CD4-positive, CD25-positive, alpha-beta regulatory T cell (primary cell): ENCODE measurements around the gene FNBP1L. TPM values are rescaled to one million over a fixed set of nuclear protein-coding genes. Genes with fewer than 3 reads are reported as not detected.
"Not testable (repeated sequence)": the region's sequence is repeated elsewhere in the genome, so short reads cannot be mapped to it uniquely, and the experiment has no call there.

Experiments used
- ATAC-seq, 2 donors: fragments of 150-1000 bp; cut with Tn5 transposase; one replicate each; pipeline ENCODE4 v1.10.0; 2021; ENCODE audit warnings: low read depth in 2 of 2, moderate number of reproducible peaks in 2 of 2, moderate library complexity in 1 of 2
- DNase-seq, 3 donors: peaks; one replicate each; pipeline versions ENCODE4 v3.0.0 to v3.0.0-alpha.2; 2012 to 2022; ENCODE audit warnings: mixed read lengths in 1 of 3
- H3K27ac ChIP-seq: one replicate; pipeline ENCODE4 v1.7.0; 2013; ENCODE audit warnings: mild to moderate bottlenecking, low read length; ENCODE audit not compliant: insufficient read depth, poor library complexity, severe bottlenecking
- H3K27me3 ChIP-seq: one replicate; pipeline ENCODE4 v1.7.0; 2013; ENCODE audit warnings: low read length; ENCODE audit not compliant: control insufficient read depth, insufficient read depth
- H3K36me3 ChIP-seq: one replicate; pipeline ENCODE4 v1.7.0; 2013; ENCODE audit warnings: mild to moderate bottlenecking, low read length, moderate library complexity; ENCODE audit not compliant: control insufficient read depth, insufficient read depth
- H3K4me1 ChIP-seq: 2 replicates; pipeline ENCODE4 v1.7.0; 2013; ENCODE audit warnings: mild to moderate bottlenecking, low read length; ENCODE audit not compliant: insufficient read depth, control insufficient read depth, poor library complexity, severe bottlenecking
- H3K4me3 ChIP-seq: one replicate; pipeline ENCODE4 v1.7.0; 2013; ENCODE audit warnings: low read depth, mild to moderate bottlenecking, low read length, moderate library complexity
- H3K9me3 ChIP-seq, 2 experiments: 1 replicate in 1 of 2; 2 replicates in 1 of 2; pipeline ENCODE4 v1.7.0; 2013; ENCODE audit warnings: low read length in 2 of 2, mild to moderate bottlenecking in 1 of 2, moderate library complexity in 1 of 2; ENCODE audit not compliant: control insufficient read depth in 2 of 2
- H3K27ac Mint-ChIP-seq, 3 donors: one replicate each; pipeline ENCODE4 v1.8.0; 2020 to 2022; ENCODE audit warnings: mild to moderate bottlenecking in 3 of 3, mixed read lengths in 3 of 3, moderate library complexity in 2 of 3
- H3K27me3 Mint-ChIP-seq: one replicate; pipeline ENCODE4 v1.8.0; 2022; ENCODE audit warnings: mild to moderate bottlenecking, mixed read lengths
- H3K36me3 Mint-ChIP-seq: one replicate; pipeline ENCODE4 v1.8.0; 2020; ENCODE audit warnings: mixed read lengths
- H3K4me1 Mint-ChIP-seq, 4 donors: one replicate each; pipeline ENCODE4 v1.8.0; 2020 to 2022; ENCODE audit warnings: mixed read lengths in 4 of 4, mild to moderate bottlenecking in 1 of 4
- H3K4me3 Mint-ChIP-seq, 4 donors: one replicate each; pipeline ENCODE4 v1.8.0; 2020 to 2022; ENCODE audit warnings: mild to moderate bottlenecking in 4 of 4, mixed read lengths in 4 of 4, moderate library complexity in 3 of 4
- H3K9me3 Mint-ChIP-seq, 7 donors: one replicate each; pipeline ENCODE4 v1.8.0; 2020 to 2022; ENCODE audit warnings: mixed read lengths in 7 of 7, mild to moderate bottlenecking in 3 of 7, moderate library complexity in 2 of 7
- polyA plus RNA-seq, 4 donors: library from polyadenylated mRNA; unstranded; fragments of 300-500 nt; fragmentation: Illumina TruSeq; gene quantifications; one replicate each; pipeline ENCODE4 v1.2.3, GENCODE V29; 2021
- total RNA-seq: library from RNA; stranded (reverse); gene quantifications from one replicate; pipeline ENCODE4 v1.2.3, GENCODE V29; 2022

Gene FNBP1L
- total and polyA plus RNA-seq, 5 donors from 2014 or later: 0.10 to 2.4 (median 0.34) TPM; not detected in 1

DNA sequence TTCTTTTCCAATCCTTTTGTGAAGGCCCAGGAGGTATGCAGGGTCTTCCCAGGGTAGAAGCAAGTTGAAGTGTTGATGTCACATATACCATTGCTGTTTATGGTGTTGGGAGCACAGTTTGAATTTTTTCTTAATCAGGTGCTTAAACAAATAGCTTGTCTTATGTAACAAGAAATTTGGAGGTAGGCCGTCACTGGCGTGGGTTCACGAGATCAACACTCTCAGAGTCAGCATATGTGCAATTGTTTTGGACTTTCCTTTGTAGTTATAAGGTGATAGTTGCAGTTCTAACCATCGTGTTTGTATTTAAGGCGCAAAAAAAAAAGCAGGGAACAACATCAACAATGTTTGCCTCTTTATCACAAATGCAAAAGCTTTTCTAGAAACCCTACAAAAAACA, 13.3 kb downstream of the FNBP1L start:
- no peak for ATAC-seq
- Histone ChIP-seq H3K27me3 (peaks cover 2% of the 10 kb centered on the region), H3K36me3 (no peaks in the 10 kb centered on the region), H3K9me3 (no peaks in the 10 kb centered on the region), H3K4me3 (no peak overlapping the region), H3K27ac (no peak overlapping the region), H3K4me1 (no peaks in the 10 kb centered on the region)
- H3K9me3 Mint-ChIP-seq: peaks cover 0 to 7% (median 0%) of the 10 kb centered on the region in 7 donors
- no peak overlapping the region for H3K4me3 Mint-ChIP-seq
- no peaks in the 10 kb centered on the region for H3K27me3 Mint-ChIP-seq
- H3K36me3 Mint-ChIP-seq: no peaks in the 10 kb centered on the region
- H3K4me1 Mint-ChIP-seq: no peaks in the 10 kb centered on the region
- DNase-seq: no peak
- H3K27ac Mint-ChIP-seq: no peak overlapping the region

GRCh38 chr1:93463960-93464359, 16.0 kb downstream of the FNBP1L start:
- no peaks in the 10 kb centered on the region for H3K4me1 ChIP-seq
- H3K9me3 Mint-ChIP-seq: peaks cover 0 to 18% (median 7%) of the 10 kb centered on the region in 7 donors
- no peaks in the 10 kb centered on the region for H3K36me3 ChIP-seq
- no peak overlapping the region for H3K27ac ChIP-seq
- no peak for DNase-seq
- H3K9me3 ChIP-seq: no peaks in the 10 kb centered on the region
- H3K4me3 Mint-ChIP-seq: no peak overlapping the region
- no peaks in the 10 kb centered on the region for H3K36me3 Mint-ChIP-seq
- H3K4me3 ChIP-seq: no peak overlapping the region
- no peaks in the 10 kb centered on the region for H3K27me3 Mint-ChIP-seq
- no peak overlapping the region for H3K27ac Mint-ChIP-seq
- no peaks in the 10 kb centered on the region for H3K4me1 Mint-ChIP-seq
- peaks cover 2% of the 10 kb centered on the region for H3K27me3 ChIP-seq
- ATAC-seq: no peak

- peaks cover 0 to 18% (median 7%) of the 10 kb centered on the region in 7 donors for H3K9me3 Mint-ChIP-seq
- not testable (repeated sequence) for H3K4me3 Mint-ChIP-seq, ATAC-seq, H3K27me3 ChIP-seq, H3K9me3 ChIP-seq, H3K36me3 ChIP-seq, H3K4me3 ChIP-seq, H3K27me3 Mint-ChIP-seq, H3K36me3 Mint-ChIP-seq, H3K4me1 Mint-ChIP-seq, DNase-seq, H3K27ac Mint-ChIP-seq, H3K4me1 ChIP-seq, H3K27ac ChIP-seq
These were observed 17.6 kb downstream of the FNBP1L start for GRCh38 chr1:93465371-93466082.

DNA sequence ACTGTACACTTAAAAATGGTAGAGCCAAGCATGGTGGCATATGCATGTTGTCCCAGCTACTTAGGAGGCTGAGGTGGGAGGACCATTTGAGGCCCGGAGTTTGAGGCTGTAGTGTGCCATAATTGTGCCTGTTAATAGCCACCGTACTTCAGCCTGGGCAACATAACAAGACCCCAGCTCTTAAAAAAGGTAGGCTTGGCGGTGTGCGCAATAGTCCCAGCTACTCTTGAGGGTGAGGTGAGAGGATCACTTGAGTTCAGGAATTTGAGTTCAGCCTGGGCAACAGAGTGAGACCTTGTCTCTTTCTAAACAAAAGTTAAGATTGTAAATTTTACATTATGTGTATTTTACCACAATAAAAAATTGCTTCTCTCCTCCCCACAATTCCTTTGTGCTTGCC, 19.7 kb downstream of the FNBP1L start:
- ATAC-seq: no peak
- Mint-ChIP-seq H3K4me3 (no peak overlapping the region), H3K27ac (no peak overlapping the region), H3K36me3 (no peaks in the 10 kb centered on the region), H3K4me1 (no peaks in the 10 kb centered on the region), H3K27me3 (peaks cover 9% of the 10 kb centered on the region), H3K9me3 (peaks cover 0 to 18% (median 7%) of the 10 kb centered on the region in 7 donors)
- H3K4me3 ChIP-seq: no peak overlapping the region
- H3K27me3 ChIP-seq: peaks cover 2% of the 10 kb centered on the region
- H3K9me3 ChIP-seq: no peaks in the 10 kb centered on the region
- no peak overlapping the region for H3K27ac ChIP-seq
- no peak for DNase-seq
- no peaks in the 10 kb centered on the region for H3K4me1 ChIP-seq
- no peaks in the 10 kb centered on the region for H3K36me3 ChIP-seq

DNA sequence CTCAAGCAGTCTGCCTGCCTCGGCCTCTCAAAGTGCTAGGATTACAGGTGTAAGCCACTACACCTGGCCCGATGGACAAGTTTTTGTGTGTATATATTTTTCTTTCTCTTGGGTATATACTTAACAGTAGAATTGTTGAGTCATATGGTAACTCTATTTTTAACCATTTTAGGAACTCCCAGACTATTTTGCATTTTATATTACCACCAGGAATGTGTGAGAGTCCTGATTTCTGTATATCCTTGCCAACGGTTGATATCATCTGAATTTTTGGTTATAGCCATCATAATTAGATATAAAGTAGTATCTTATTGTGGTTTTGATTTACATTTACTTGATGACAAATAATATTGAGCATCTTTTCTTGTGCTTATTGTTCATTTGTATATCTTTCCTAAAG, 20.7 kb downstream of the FNBP1L start:
- Histone ChIP-seq H3K27ac (no peak overlapping the region), H3K4me3 (no peak overlapping the region), H3K9me3 (no peaks in the 10 kb centered on the region), H3K4me1 (no peaks in the 10 kb centered on the region), H3K36me3 (no peaks in the 10 kb centered on the region), H3K27me3 (no peaks in the 10 kb centered on the region)
- H3K9me3 Mint-ChIP-seq: peaks cover 0 to 18% (median 7%) of the 10 kb centered on the region in 7 donors
- H3K4me1 Mint-ChIP-seq: no peaks in the 10 kb centered on the region
- no peaks in the 10 kb centered on the region for H3K36me3 Mint-ChIP-seq
- H3K27ac Mint-ChIP-seq: no peak overlapping the region
- no peak overlapping the region for H3K4me3 Mint-ChIP-seq
- H3K27me3 Mint-ChIP-seq: peaks cover 9% of the 10 kb centered on the region
- ATAC-seq: no peak
- DNase-seq: no peak

DNA sequence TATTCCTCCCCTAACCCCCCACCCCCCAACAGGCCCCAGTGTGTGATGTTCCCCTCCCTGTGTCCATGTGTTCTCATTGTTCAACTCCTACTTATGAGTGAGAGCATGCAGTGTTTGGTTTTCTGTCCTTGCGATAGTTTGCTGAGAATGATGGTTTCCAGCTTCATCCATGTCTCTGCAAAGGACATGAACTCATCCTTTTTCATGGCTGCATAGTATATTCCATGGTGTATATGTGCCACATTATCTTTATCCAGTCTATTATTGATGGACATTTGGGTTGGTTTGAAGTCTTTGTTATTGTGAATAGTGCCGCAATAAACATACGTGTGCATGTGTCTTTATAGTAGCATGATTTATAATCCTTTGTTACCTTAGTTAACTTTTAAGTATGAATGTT, 21.3 kb downstream of the FNBP1L start:
- not testable (repeated sequence) for H3K27ac Mint-ChIP-seq, DNase-seq, H3K36me3 Mint-ChIP-seq, H3K36me3 ChIP-seq, H3K27me3 ChIP-seq, H3K4me1 Mint-ChIP-seq, H3K4me3 ChIP-seq, H3K4me3 Mint-ChIP-seq, H3K9me3 ChIP-seq, ATAC-seq, H3K4me1 ChIP-seq, H3K27ac ChIP-seq
- H3K27me3 Mint-ChIP-seq: peaks cover 12% of the 10 kb centered on the region
- peaks cover 0 to 18% (median 7%) of the 10 kb centered on the region in 7 donors for H3K9me3 Mint-ChIP-seq

- Mint-ChIP-seq H3K9me3 (peaks cover 0 to 11% (median 7%) of the 10 kb centered on the region in 7 donors), H3K27me3 (peaks cover 19% of the 10 kb centered on the region), H3K36me3 (no peaks in the 10 kb centered on the region), H3K4me1 (no peaks in the 10 kb centered on the region), H3K27ac (no peak overlapping the region), H3K4me3 (no peak overlapping the region)
- Histone ChIP-seq H3K36me3 (no peaks in the 10 kb centered on the region), H3K4me3 (no peak overlapping the region), H3K9me3 (no peaks in the 10 kb centered on the region), H3K27me3 (no peaks in the 10 kb centered on the region), H3K4me1 (no peaks in the 10 kb centered on the region), H3K27ac (no peak overlapping the region)
- ATAC-seq (no peak), DNase-seq (no peak)
These were observed 23.4 kb downstream of the FNBP1L start for GRCh38 chr1:93471284-93471683.

GRCh38 chr1:93471911-93472310, 24.0 kb downstream of the FNBP1L start:
- Mint-ChIP-seq H3K36me3 (no peaks in the 10 kb centered on the region), H3K27ac (no peak overlapping the region), H3K4me3 (no peak overlapping the region), H3K4me1 (no peaks in the 10 kb centered on the region), H3K9me3 (peaks cover 0 to 11% (median 3%) of the 10 kb centered on the region in 7 donors), H3K27me3 (peaks cover 19% of the 10 kb centered on the region)
- Histone ChIP-seq H3K4me1 (no peaks in the 10 kb centered on the region), H3K36me3 (no peaks in the 10 kb centered on the region), H3K9me3 (no peaks in the 10 kb centered on the region), H3K4me3 (no peak overlapping the region), H3K27me3 (no peaks in the 10 kb centered on the region), H3K27ac (no peak overlapping the region)
- no peak for ATAC-seq
- no peak for DNase-seq
